Measurements from ENCODE around the gene NEU2. TPM values are rescaled to one million over a fixed set of nuclear protein-coding genes. Genes with fewer than 3 reads are reported as not detected.

The NEU2 gene
- total and polyA plus RNA-seq, 2 of the 4 experiments (the other 2 are of a cell fraction), result not detected

GRCh38 chr2:233012301-233012971 is 20.0 kb upstream of the NEU2 start:
- Histone ChIP-seq H4K8ac (ENCODE audit: low read depth in 2 of 2, low read length in 2 of 2) (no peak overlapping the region), H3K9me1 (ENCODE audit: insufficient read depth, low read length) (no peaks in the 10 kb centered on the region), H3K9me3 (ENCODE audit: control insufficient read depth, insufficient read depth, low read length) (no peaks in the 10 kb centered on the region), H2BK20ac (ENCODE audit: low read depth, low read length) (no peak overlapping the region), H2BK120ac (ENCODE audit: low read depth, low read length) (no peak overlapping the region), H3K56ac (ENCODE audit: extremely low read depth, insufficient read depth, low read length) (no peak overlapping the region), H3K36me3 (ENCODE audit: control insufficient read depth, insufficient read depth, low read length) (no peaks in the 10 kb centered on the region), H3K4ac (ENCODE audit: low read depth, low read length) (no peak overlapping the region), H2AFZ (replicated peaks; ENCODE audit: low read length, poor library complexity) (no peak overlapping the region), H3K14ac (replicated peaks; ENCODE audit: low read depth, low read length) (no peak overlapping the region), H3K9ac (ENCODE audit: low read depth, low read length) (no peak overlapping the region), H3K27me3 (ENCODE audit: control insufficient read depth, insufficient read depth, low read length) (peaks cover 4% of the 10 kb centered on the region; the same call in 1 of the 2 replicates), H2AK5ac (ENCODE audit: low read depth, low read length) (no peak overlapping the region), H4K20me1 (ENCODE audit: insufficient read depth, low read length) (no peaks in the 10 kb centered on the region), H3K4me1 (ENCODE audit: control insufficient read depth, insufficient read depth, low read length) (no peaks in the 10 kb centered on the region), H3K18ac (ENCODE audit: low read depth, low read length) (no peak overlapping the region), H4K91ac (ENCODE audit: insufficient read depth, low read depth, low read length) (no peak overlapping the region), H2BK15ac (ENCODE audit: low read depth, low read length) (no peak overlapping the region), H2AK9ac (replicated peaks; ENCODE audit: low read depth, low read length, poor library complexity) (no peak overlapping the region), H3K4me2 (ENCODE audit: low read depth, low read length) (no peak overlapping the region), H3K23ac (ENCODE audit: low read depth, low read length) (no peak overlapping the region), H3K4me3 (ENCODE audit: insufficient read depth, low read depth, low read length) (no peak overlapping the region), H3K79me1 (ENCODE audit: low read depth in 1 of 2, low read length in 2 of 2) (no peaks in the 10 kb centered on the region), H3K27ac (ENCODE audit: insufficient read depth, low read length) (no peak overlapping the region), H4K5ac (ENCODE audit: low read depth, low read length) (no peak overlapping the region), H2BK5ac (ENCODE audit: low read depth, low read length, poor library complexity, severe bottlenecking) (no peak overlapping the region)
- no peak for ATAC-seq (ENCODE audit: low read depth)
- dilution Hi-C loops (cut with HindIII; ENCODE audit: low sequenced_read_pairs, unreplicated experiment) (no loop called here), in situ Hi-C loops (cut with MboI; ENCODE audit: low sequenced_read_pairs) (no loop called here), intact Hi-C loops (cut with micrococcal nuclease) (no loop called here)
- no TSS peak for BruUV-seq (replicated peaks)
- ChIA-PET POLR2A (ENCODE audit: unreplicated experiment) (no interaction called here), CTCF (no interaction called here)
- 70% methylated on average over 6 of the region's 12 CpGs; no CpG with 5 or more reads in 1 of the 2 experiments for WGBS, 2 experiments (ENCODE audit: extremely low coverage in 2 of 2, insufficient read length in 1 of 2)
- TF ChIP-seq MAFK (IDR thresholded peaks at IDR 0.05; ENCODE audit: low read depth, low read length) (no peak), MAZ (IDR thresholded peaks at IDR 0.05; ENCODE audit: borderline replicate concordance, low read depth, low read length) (no peak), BHLHE40 (IDR thresholded peaks at IDR 0.05; ENCODE audit: low read depth, low read length) (no peak), RCOR1 (IDR thresholded peaks at IDR 0.05; ENCODE audit: insufficient replicate concordance, low read length) (no peak), FOS (IDR thresholded peaks at IDR 0.05; ENCODE audit: low read depth, low read length) (no peak), CHD1 (IDR thresholded peaks at IDR 0.05; ENCODE audit: low read depth, low read length) (no peak)
- DNase-seq, result no peak

All from IMR-90 (cell line).